CMK (cell line): ENCODE data around the gene ARHGAP33.
"Not testable (repeated sequence)": the region's sequence is repeated elsewhere in the genome, so short reads cannot be mapped to it uniquely, and the experiment has no call there.

Experiments
- DNase-seq: peaks from one replicate; pipeline ENCODE4 v3.0.0-alpha.2; 2010; ENCODE audit warnings: low read depth

The ARHGAP33 gene

DNA sequence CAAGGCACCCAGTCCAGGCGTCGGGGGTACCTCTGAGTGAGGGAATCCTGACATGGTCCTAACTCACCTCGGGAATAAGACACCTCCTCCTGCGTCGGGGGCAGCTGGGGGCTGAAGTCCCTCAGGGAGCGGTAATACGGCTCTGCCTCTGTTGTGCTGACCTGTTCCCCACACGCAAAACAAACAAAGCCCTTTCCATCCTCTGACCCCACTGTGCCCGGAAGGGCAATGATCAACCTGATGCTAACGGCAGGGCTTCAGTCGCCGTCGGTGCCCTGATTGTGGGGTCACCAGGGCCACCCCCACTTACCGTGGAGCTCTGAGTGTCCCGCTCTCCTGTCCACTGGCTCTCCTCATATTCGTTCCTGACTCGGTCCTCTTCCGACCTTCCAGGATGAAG, 55.6 kb downstream of the ARHGAP33 start:
- DNase-seq, result no peak

DNA sequence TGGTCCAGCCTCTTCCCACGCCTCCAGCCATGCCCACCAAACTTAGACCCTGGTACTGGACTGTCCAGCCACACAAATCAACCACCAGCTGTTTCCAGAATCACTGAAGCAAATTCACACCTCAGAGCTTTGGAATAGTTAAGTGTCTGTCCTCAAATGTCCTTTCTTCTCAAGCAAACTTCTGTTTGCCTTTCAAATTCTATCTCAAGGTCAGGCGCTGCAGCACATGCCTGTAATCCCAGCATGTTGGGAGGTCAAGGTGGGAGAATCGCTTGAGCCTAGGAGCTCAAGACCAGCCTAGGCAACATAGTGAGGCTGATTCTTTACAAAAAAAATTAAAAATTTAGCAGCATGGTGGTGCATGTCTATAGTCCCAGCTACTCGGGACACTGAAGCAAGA, 56.7 kb downstream of the ARHGAP33 start:
- DNase-seq, result no peak

DNA sequence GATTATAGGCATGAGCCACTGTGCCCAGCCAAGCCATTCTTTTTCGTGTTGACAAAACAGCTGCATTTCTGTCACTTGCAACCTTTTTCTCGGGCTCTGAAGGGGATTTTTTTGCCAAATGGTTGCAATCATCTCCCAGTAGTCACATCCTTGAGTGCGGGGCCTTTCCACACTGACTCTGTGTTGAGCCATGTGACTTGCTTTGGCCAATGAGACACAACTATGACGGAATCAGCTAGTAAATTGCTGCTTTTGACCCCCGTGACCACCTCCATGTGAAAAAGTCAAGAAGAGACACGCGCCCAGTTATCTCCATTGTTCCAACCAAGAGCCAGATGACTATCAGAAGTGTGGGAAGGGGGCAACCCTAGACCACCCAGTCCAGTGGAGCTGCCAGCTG, 58.6 kb downstream of the ARHGAP33 start:
- no peak for DNase-seq

DNA sequence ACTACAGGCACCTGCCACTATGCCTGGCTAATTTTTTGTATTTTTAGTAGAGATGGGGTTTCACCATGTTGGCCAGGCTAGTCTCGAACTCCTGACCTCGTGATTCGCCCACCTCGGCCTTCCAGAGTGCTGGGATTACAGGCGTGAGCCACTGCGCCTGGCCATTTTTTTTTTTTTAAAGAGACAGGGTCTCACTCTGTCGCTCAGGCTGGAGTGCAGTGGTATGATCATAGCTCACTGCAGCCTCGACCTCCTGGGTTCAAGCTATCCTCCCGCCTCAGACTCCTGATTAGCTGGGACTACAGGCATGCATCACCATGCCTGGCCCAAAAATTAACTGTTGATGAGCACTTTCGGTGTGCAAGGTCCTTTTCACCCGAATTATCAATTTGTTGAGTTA, 60.7 kb downstream of the ARHGAP33 start:
- not testable (repeated sequence) for DNase-seq
